BE2C (cell line): Measurements from ENCODE around the gene RPL3.

Experiments
- DNase-seq: peaks from one replicate; pipeline ENCODE4 v3.0.0-alpha.2; 2020
- H3K27me3 ChIP-seq: fragments of 250-450 bp; sonication (Bioruptor Pico); 2 replicates; pipeline ENCODE4 v1.5.1; 2020; ENCODE audit warnings: mild to moderate bottlenecking
- H3K36me3 ChIP-seq: fragments of 250-450 bp; sonication (Bioruptor Pico); 2 replicates; pipeline ENCODE4 v1.5.1; 2020; ENCODE audit warnings: mild to moderate bottlenecking
- H3K4me1 ChIP-seq: fragments of 250-450 bp; sonication (Bioruptor Pico); 2 replicates; pipeline ENCODE4 v1.5.1; 2020
- H3K4me3 ChIP-seq: 2 replicates; pipeline ENCODE4 v1.5.1; 2011; ENCODE audit warnings: low read depth, low read length
- H3K9me3 ChIP-seq: fragments of 250-450 bp; sonication (Bioruptor Pico); 2 replicates; pipeline ENCODE4 v1.5.1; 2020
- TF ChIP-seq, protein P1 (sequence below): IDR thresholded peaks from 2 replicates; pipeline ENCODE4 v1.5.1; 2012; ENCODE audit warnings: mild to moderate bottlenecking, low read depth, low read length

The RPL3 gene

GRCh38 chr22:39283322-39284141, 35.9 kb downstream of the RPL3 start:
- H3K9me3 ChIP-seq: no peaks in the 10 kb centered on the region
- no peaks in the 10 kb centered on the region for H3K36me3 ChIP-seq
- H3K4me3 ChIP-seq: no peak overlapping the region
- H3K4me1 ChIP-seq: no peaks in the 10 kb centered on the region
- TF ChIP-seq, protein P1, sequence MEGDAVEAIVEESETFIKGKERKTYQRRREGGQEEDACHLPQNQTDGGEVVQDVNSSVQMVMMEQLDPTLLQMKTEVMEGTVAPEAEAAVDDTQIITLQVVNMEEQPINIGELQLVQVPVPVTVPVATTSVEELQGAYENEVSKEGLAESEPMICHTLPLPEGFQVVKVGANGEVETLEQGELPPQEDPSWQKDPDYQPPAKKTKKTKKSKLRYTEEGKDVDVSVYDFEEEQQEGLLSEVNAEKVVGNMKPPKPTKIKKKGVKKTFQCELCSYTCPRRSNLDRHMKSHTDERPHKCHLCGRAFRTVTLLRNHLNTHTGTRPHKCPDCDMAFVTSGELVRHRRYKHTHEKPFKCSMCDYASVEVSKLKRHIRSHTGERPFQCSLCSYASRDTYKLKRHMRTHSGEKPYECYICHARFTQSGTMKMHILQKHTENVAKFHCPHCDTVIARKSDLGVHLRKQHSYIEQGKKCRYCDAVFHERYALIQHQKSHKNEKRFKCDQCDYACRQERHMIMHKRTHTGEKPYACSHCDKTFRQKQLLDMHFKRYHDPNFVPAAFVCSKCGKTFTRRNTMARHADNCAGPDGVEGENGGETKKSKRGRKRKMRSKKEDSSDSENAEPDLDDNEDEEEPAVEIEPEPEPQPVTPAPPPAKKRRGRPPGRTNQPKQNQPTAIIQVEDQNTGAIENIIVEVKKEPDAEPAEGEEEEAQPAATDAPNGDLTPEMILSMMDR: no peak
- no peak for DNase-seq
- H3K27me3 ChIP-seq: no peaks in the 10 kb centered on the region

GRCh38 chr22:39282645-39283321, 36.6 kb downstream of the RPL3 start:
- DNase-seq: no peak
- H3K36me3 ChIP-seq: no peaks in the 10 kb centered on the region
- TF ChIP-seq, protein P1: no peak
- H3K9me3 ChIP-seq: no peaks in the 10 kb centered on the region
- H3K27me3 ChIP-seq: no peaks in the 10 kb centered on the region
- no peak overlapping the region for H3K4me3 ChIP-seq
- H3K4me1 ChIP-seq: no peaks in the 10 kb centered on the region

DNA sequence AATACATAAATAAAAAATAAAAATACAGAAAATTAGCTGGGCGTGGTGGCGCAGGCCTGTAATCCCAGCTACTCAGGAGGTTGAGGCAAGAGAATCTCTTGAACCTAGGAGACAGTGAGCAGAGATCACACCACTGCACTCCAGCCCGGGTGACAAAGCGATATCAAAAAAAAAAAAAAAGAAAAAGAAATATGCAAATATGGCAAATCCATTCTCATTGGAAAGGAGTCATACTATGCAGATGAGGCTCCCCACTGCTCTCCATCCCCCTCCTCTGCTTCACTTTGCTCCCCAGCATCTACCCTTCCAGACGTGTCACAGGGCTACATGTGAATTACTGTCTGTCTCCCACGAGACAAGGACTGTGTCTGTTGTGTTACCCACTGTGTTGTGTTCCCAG, 38.3 kb downstream of the RPL3 start:
- no peaks in the 10 kb centered on the region; the same call in 1 of the 2 replicates for H3K9me3 ChIP-seq
- no peaks in the 10 kb centered on the region for H3K4me1 ChIP-seq
- TF ChIP-seq, protein P1: no peak
- no peak for DNase-seq
- no peaks in the 10 kb centered on the region for H3K27me3 ChIP-seq
- no peaks in the 10 kb centered on the region for H3K36me3 ChIP-seq
- H3K4me3 ChIP-seq: no peak overlapping the region

DNA sequence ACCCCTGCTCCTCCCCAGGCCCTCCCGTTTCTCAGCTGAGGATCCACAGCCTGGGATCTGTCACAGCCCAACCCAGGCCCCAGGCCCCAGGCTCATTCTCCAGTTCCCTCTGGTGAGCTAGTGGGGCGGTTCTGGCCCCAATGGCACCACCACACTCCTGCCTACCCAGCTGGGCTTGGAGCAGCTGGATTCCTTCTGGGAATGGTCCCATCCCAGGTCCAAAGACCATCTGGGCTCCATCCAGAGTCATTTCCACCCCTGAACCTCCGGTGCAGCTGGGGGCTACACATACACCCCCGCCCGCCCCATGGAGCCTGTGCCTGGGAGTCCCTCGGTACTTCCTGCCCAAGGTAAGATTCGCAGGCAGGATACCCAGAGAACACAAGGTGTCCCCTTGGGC, 39.2 kb downstream of the RPL3 start:
- H3K4me3 ChIP-seq: no peak overlapping the region
- H3K36me3 ChIP-seq: no peaks in the 10 kb centered on the region
- no peaks in the 10 kb centered on the region; the same call in 1 of the 2 replicates for H3K9me3 ChIP-seq
- no peak for DNase-seq
- no peaks in the 10 kb centered on the region for H3K4me1 ChIP-seq
- H3K27me3 ChIP-seq: no peaks in the 10 kb centered on the region
- TF ChIP-seq, protein P1: no peak

GRCh38 chr22:39279170-39279850, 40.1 kb downstream of the RPL3 start:
- H3K4me1 ChIP-seq: no peaks in the 10 kb centered on the region
- TF ChIP-seq, protein P1: no peak
- no peaks in the 10 kb centered on the region for H3K27me3 ChIP-seq
- no peak for DNase-seq
- no peak overlapping the region for H3K4me3 ChIP-seq
- no peaks in the 10 kb centered on the region; the same call in 1 of the 2 replicates for H3K9me3 ChIP-seq
- H3K36me3 ChIP-seq: no peaks in the 10 kb centered on the region
